K562 (cell line): ENCODE results near the gene PTPRG.

ENCODE experiments used
- CHD2 ChIP-seq: IDR thresholded peaks from 2 replicates; pipeline ENCODE4 v1.6.1; 2011; ENCODE audit warnings: low read depth, low read length
- CTCF ChIP-seq, 3 experiments: IDR thresholded peaks in 2 of 3; conservative IDR thresholded peaks in 1 of 3; 2 replicates each; pipeline ENCODE4 v1.5.1; 2011 to 2012; ENCODE audit warnings: low read length in 3 of 3, mild to moderate bottlenecking in 3 of 3, control low read depth in 2 of 3, improper control_type of control experiment in 1 of 3, inconsistent platforms in 1 of 3, low read depth in 1 of 3, mixed read lengths in 1 of 3, moderate library complexity in 1 of 3; ENCODE audit not compliant: insufficient read depth in 2 of 3
- MYBL2 ChIP-seq, 2 experiments: fragments of 450-650 bp in 1 of 2; sonication (generic) in 1 of 2; formaldehyde crosslinking in 1 of 2; IDR thresholded peaks; 2 replicates each; pipeline versions ENCODE4 v1.6.1 to v1.8.1; 2017 to 2022; ENCODE audit warnings: borderline replicate concordance in 1 of 2, inconsistent platforms in 1 of 2, low read depth in 1 of 2, mild to moderate bottlenecking in 1 of 2, missing genetic modification reagents in 1 of 2, moderate library complexity in 1 of 2
- POLR2A ChIP-seq: fragments of 450-650 bp; conservative IDR thresholded peaks from 2 replicates; pipeline ENCODE4 v1.6.1; 2016
- SREBF2 ChIP-seq: sonication (generic); formaldehyde crosslinking; IDR thresholded peaks from 2 replicates; pipeline ENCODE4 v1.4.0; 2020; ENCODE audit warnings: mild to moderate bottlenecking, missing genetic modification reagents
- TCF3 ChIP-seq: sonication (generic); formaldehyde crosslinking; IDR thresholded peaks from 2 replicates; pipeline ENCODE4 v1.4.0; 2020; ENCODE audit warnings: mild to moderate bottlenecking, missing genetic modification reagents
- TOE1 ChIP-seq, 2 experiments: fragments of 450-650 bp in 1 of 2; sonication (generic) in 1 of 2; formaldehyde crosslinking in 1 of 2; IDR thresholded peaks; 2 replicates each; pipeline versions ENCODE4 v1.7.1 to v1.8.0; 2016 to 2022; ENCODE audit warnings: borderline replicate concordance in 2 of 2, mild to moderate bottlenecking in 2 of 2, antibody characterized with exemption in 1 of 2, inconsistent platforms in 1 of 2, low read depth in 1 of 2, missing genetic modification reagents in 1 of 2, moderate library complexity in 1 of 2
- ZSCAN32 ChIP-seq: fragments of 450-650 bp; formaldehyde crosslinking; IDR thresholded peaks from 2 replicates; pipeline ENCODE4 v1.4.0; 2020; ENCODE audit warnings: mild to moderate bottlenecking, moderate library complexity
- TF ChIP-seq, protein P1 (sequence below): sonication (generic); formaldehyde crosslinking; IDR thresholded peaks from 2 replicates; pipeline ENCODE4 v1.8.0; 2022; ENCODE audit warnings: mild to moderate bottlenecking, missing genetic modification reagents, borderline replicate concordance

GRCh38 chr3:61890167-61890566 lies 328.8 kb downstream of the PTPRG start:
- TF ChIP-seq CHD2 (no peak), TCF3 (no peak), MYBL2 (IDR thresholded peaks at IDR 0.05; ENCODE audit: low read depth) (no peak), MYBL2 (CRISPR knock-in tag; IDR thresholded peaks at IDR 0.05; ENCODE audit: borderline replicate concordance) (no peak), ZSCAN32 (CRISPR knock-in tag) (no peak), SREBF2 (CRISPR knock-in tag) (no peak), TOE1 (IDR thresholded peaks at IDR 0.05; ENCODE audit: borderline replicate concordance) (no peak), TOE1 (CRISPR knock-in tag; IDR thresholded peaks at IDR 0.05; ENCODE audit: borderline replicate concordance, low read depth) (no peak), CTCF (IDR thresholded peaks at IDR 0.05 in 2 of 3, conservative IDR thresholded peaks at IDR 0.05 in 1 of 3; ENCODE audit: insufficient read depth in 2 of 3, low read depth in 1 of 3, low read length in 3 of 3) (no peak), POLR2A (no peak)
- TF ChIP-seq, protein P1, sequence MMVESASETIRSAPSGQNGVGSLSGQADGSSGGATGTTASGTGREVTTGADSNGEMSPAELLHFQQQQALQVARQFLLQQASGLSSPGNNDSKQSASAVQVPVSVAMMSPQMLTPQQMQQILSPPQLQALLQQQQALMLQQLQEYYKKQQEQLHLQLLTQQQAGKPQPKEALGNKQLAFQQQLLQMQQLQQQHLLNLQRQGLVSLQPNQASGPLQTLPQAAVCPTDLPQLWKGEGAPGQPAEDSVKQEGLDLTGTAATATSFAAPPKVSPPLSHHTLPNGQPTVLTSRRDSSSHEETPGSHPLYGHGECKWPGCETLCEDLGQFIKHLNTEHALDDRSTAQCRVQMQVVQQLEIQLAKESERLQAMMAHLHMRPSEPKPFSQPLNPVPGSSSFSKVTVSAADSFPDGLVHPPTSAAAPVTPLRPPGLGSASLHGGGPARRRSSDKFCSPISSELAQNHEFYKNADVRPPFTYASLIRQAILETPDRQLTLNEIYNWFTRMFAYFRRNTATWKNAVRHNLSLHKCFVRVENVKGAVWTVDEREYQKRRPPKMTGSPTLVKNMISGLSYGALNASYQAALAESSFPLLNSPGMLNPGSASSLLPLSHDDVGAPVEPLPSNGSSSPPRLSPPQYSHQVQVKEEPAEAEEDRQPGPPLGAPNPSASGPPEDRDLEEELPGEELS = no peak
